A549 treated with RU486 at 1 μM for 4 hours (cell line): Measurements from ENCODE around the gene CYP4V2. TPM values are rescaled to one million over a fixed set of nuclear protein-coding genes. Genes with fewer than 3 reads are reported as not detected.

Experiments used
- total RNA-seq: library from RNA; stranded (reverse); fragments of 200-300 nt; extraction: Qiagen RNA extraction; gene quantifications from 5 replicates; pipeline ENCODE4 v1.2.3, GENCODE V29; 2022; ENCODE audit warnings: low read depth

CYP4V2 gene
- total RNA-seq: 1.9 to 3.6 TPM (median 2.9 TPM) in 5 replicates

DNA sequence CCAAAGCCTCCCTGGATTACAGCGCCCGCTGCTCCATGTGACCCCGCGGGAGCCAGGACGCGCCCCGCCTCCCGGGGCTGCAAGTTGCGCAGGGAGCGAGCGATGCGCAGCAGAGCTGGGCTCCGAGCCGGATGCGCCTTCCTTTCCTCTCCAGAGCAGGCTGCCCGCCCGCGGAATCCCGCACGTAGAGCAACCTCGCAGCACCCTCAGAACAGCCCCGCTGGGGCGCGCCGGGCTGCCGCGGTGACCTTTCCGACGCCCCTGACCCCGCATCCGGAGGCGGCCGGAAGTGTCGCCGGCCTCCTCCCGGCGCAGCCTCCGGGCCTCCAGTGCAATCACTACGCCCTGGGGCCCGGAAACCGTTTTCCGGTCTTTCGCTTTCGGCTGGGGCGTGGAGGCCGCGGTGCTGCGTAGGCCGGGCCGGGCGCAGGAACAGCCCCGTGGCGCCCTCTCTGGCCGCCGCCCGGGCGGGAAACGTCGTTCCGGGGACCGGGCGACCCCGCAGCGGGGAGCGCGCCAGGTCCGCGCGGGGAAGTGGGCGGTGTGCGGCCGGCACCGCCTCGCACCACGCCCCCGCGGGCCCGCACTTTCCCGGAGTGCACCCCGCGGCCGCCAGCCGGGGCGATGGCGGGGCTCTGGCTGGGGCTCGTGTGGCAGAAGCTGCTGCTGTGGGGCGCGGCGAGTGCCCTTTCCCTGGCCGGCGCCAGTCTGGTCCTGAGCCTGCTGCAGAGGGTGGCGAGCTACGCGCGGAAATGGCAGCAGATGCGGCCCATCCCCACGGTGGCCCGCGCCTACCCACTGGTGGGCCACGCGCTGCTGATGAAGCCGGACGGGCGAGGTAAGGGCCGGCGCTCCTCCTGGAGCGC is at the start of gene CYP4V2:
Gene CYP4V2 (plus strand): TSS at position 368 of the 866 bp plus-strand sequence. CDS start 257 bp downstream, at position 625.

DNA sequence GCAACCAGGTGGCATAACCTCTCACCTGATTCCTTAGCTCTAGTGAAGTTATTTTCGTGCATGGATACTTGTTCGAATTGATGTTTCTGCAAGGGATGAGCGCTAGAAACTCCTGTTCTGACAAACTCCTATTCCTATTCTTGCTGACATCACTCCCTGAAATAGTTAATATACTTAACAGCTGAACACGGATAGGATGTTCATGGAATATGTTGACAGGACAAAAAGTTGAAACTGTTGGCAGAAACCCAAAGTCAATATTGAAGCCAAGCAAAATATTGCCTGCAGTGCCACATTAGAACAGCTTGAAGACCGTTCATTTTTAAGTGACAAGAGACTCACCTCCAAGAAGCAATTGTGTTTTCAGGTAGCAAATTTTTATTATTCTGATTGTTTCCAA is 35.9 kb downstream of the CYP4V2 start, which contains the start of gene KLKB1:
Gene KLKB1 (plus strand): TSS at position 287 of the 400 bp plus-strand sequence. CDS start 689 bp downstream, outside the sequence.

Other genes with a start within 250 kb of the CYP4V2 start
- gene TLR3, start 122.4 kb upstream of the CYP4V2 start, total RNA-seq: 0.14 to 0.48 TPM (median 0.27 TPM) in 5 replicates
- 1.5 to 2.2 TPM (median 1.7 TPM) in 5 replicates for gene FAM149A, start 86.9 kb upstream of the CYP4V2 start, total RNA-seq
- not detected in 5 replicates for gene KLKB1, start 35.9 kb downstream of the CYP4V2 start, total RNA-seq
- not detected in 5 replicates for gene F11, start 74.6 kb downstream of the CYP4V2 start, total RNA-seq